GM10248 (cell line): ENCODE measurements around the gene CNOT1.
A peak's percentile ranks its signal among the peaks of the same experiment; 100 is the strongest.
"Not testable (repeated sequence)": the region's sequence is repeated elsewhere in the genome, so short reads cannot be mapped to it uniquely, and the experiment has no call there.

Source experiments
- CTCF ChIA-PET: fragments of 300-600 bp; sonication (Branson Sonifier 250); formaldehyde crosslinking; extraction: SDS; loops from one replicate; lab custom pipeline; 2021; ENCODE audit warnings: antibody characterized with exemption; lab: Yijun Ruan, JAX
- POLR2A ChIA-PET: fragments of 350-650 bp; sonication (Branson Sonifier 250); formaldehyde crosslinking; extraction: SDS; loops from one replicate; lab custom pipeline; 2020; ENCODE audit warnings: antibody characterized with exemption; lab: Yijun Ruan, JAX
- DNase-seq: peaks from one replicate; pipeline ENCODE4 v3.0.0; 2012; ENCODE audit errors: extremely low spot score
- CTCF ChIP-seq: IDR thresholded peaks from 2 replicates; pipeline ENCODE4 v1.5.1; 2012; ENCODE audit warnings: mild to moderate bottlenecking, low read depth; ENCODE audit errors: extremely low read depth, missing control alignments, control extremely low read depth

Gene CNOT1

GRCh38 chr16:58492066-58492465 lies 137.6 kb downstream of the CNOT1 start:
- POLR2A ChIA-PET = no interaction called here
- CTCF ChIA-PET = interaction anchor here (7.4 kb wide), 1 partner anchor 156 kb away, joined by 57 read pairs; no protein-coding TSS in a partner anchor
- no peak for TF ChIP-seq CTCF
- no peak for DNase-seq

DNA sequence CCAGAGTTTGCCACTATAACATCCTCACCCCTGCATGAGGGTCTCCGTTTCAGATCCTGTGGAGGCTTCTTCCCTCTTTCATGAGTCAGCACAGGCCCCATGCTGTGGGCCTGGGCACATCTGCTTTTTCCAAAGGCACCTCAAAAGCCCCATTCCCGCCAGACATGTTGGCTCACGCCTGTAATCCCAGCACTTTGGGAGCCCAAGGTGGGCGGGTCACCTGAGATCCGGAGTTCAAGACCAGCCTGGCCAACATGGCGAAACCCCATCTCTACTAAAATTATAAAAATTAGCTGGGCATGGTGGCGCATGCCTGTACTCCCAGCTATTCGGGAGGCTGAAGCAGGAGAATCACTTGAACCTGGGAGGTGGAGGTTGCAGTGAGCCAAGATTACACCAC lies 139.1 kb downstream of the CNOT1 start:
- POLR2A ChIA-PET, DNase-seq: not testable (repeated sequence)
- CTCF ChIA-PET = interaction anchor here (7.4 kb wide), 1 partner anchor 155 kb away, joined by 57 read pairs; no protein-coding TSS in a partner anchor

- POLR2A ChIA-PET = no interaction called here
- no peak for TF ChIP-seq CTCF
- CTCF ChIA-PET = interaction anchor here (0.7 to 7.8 kb wide), 4 partner anchors 16 to 154 kb away, joined by 3 to 232 read pairs (median 36); no protein-coding TSS in a partner anchor
- DNase-seq = no peak
Observed at GRCh38 chr16:58490065-58490464, 139.6 kb downstream of the CNOT1 start.

GRCh38 chr16:58488531-58488930 lies 141.1 kb downstream of the CNOT1 start:
- ChIA-PET POLR2A (no interaction called here), CTCF (interaction anchor here (0.8 to 7.8 kb wide), 19 partner anchors 11 to 268 kb away, joined by 3 to 232 read pairs (median 5); partner anchors contain the start of gene NDRG4)

DNA sequence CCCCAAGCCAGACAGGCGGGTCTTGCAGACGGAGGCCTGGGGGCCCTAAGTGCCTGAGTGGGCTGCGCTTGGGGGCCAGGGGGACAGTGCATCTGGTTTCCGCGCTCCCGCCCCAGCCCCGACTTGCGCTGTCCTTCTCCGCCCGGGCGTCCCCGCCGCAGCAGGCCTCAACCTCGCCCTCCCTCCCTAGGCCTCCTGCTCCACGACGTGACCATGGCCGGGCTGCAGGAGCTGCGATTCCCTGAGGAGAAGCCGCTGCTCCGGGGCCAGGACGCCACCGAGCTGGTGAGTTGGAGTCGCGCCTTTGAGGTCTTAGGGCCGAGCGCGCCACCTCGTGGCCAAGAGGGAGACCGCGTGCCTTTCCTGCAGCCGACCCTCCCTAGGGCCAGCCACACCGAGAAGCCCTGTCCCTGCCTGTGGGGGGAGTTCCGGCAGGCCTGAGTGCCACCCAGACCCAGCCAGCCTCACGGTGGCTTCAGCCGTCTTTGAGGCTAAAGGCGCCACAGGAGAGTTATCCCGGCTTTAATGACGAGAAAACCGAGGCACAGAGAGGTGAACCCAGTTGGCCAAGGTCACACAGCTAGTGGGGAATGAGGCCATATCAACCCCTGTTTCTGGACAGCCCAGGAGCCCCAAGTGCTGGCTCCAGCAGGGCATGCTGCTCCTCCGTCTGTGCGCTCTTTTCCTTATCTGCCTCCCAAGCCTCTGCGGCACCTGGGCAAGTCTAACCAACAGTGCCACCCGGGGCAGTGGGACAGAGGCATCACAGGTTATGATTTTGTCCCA lies 141.9 kb downstream of the CNOT1 start:
- ChIA-PET CTCF (interaction anchor here (0.6 to 7.8 kb wide), 31 partner anchors 8 to 366 kb away, joined by 3 to 232 read pairs (median 5); partner anchors contain the start of gene NDRG4), POLR2A (no interaction called here)
- peak; percentile 94 for TF ChIP-seq CTCF
- DNase-seq = peak; percentile 90

More at GRCh38 chr16:58488531-58488930, 141.1 kb downstream of the CNOT1 start:
- DNase-seq = no peak
- TF ChIP-seq CTCF = no peak

DNA sequence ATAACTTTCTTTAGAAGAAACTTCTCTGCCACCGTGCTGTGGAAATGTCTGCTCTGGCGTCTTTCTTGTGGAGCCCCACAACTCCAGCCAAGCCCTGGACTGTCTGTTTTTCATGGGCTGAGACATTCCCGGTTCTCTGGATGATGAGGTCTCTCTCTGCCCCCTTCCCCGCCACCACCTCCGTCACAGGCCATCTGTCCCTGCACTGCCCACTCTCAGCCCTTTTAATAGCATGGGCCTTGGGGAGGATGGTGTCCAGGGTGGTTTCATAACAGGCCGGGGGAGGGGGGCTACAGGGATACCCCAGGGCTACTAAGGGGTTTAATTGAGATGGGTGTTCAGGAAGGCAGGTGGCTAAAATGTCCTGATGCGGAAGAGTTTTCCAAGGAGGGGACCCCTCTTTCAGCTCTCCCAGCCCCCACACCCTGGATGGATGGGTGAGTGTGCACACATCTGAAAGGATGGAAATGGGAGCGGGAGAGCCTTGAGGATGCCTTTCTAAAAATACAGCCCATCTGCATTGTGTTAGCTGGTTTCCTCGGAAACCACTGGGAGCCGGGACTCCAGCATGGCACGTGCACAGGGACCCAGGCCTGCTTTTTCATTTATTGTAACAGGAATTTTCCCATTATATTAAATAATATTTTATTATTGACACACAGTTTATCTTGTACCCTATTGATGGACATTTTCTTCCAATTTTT lies 144.3 kb downstream of the CNOT1 start:
- no peak for TF ChIP-seq CTCF
- CTCF ChIA-PET = interaction anchor here (0.7 to 7.8 kb wide), 9 partner anchors 11 to 271 kb away, joined by 3 to 232 read pairs (median 4); no protein-coding TSS in a partner anchor
- DNase-seq = no peak
- POLR2A ChIA-PET = no interaction called here

DNA sequence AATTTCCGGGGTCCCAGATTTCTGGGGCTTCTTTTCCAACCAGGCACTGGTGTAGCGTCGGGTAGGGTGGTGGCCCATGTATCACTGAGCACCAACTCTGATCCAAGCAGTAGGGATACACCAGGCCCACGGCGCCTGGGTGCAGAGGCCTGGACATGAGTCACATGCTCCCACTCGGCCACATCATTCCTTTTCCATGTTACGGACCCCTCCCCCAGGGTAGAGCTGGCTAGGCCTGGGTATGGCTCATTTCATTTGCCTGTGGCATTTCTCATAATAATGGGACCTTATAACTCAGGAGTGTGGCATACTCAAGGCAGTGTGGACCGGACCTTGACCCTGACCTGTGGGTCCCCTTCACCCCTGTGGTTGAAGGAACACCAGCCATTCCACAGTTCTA lies 147.7 kb downstream of the CNOT1 start:
- CTCF ChIA-PET = no interaction called here
- DNase-seq = no peak
- POLR2A ChIA-PET = no interaction called here
- TF ChIP-seq CTCF = no peak
